ENCODE data around the gene GINS2.

The GINS2 gene

DNA sequence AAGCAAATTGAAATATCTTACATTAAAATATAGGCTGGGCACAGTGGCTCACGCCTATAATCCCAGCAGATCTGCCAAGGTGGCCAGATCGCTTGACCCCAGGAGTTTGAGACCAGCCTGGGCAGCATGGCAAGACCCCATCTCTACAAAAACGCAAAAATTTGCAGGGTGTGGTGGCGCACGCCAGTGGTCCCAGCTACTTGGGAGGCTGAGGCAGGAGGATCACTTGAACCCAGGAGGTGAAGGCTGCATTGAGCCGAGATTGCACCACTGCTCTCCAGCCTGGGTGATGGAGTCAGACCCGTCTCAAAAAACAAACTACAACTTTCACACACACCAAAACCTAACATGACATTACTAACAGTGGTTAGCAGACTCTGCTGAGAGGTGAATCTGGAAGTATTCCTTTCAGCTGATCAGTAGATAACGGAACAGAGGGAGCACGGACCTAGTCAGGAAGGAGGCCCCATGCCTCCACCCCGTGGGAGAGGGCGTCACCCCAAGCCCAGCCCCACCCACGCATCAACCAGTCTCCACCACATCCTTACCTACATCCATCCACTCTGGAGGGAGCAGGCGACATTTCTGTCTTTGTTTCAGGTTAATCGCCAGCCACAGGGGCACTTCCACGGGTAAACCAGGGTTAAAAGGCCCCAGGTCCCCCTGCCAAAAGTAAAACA, 1.7 kb downstream of the GINS2 start:
- no peak overlapping the region for H3K4me3 ChIP-seq (ENCODE audit: control insufficient read depth, low read depth, low read length)
- DNase-seq (ENCODE audit: low read depth), result no peak
- TF ChIP-seq CTCF (conservative IDR thresholded peaks at IDR 0.05; ENCODE audit: control insufficient read depth, insufficient read depth, low read depth, low read length), result no peak

DNA sequence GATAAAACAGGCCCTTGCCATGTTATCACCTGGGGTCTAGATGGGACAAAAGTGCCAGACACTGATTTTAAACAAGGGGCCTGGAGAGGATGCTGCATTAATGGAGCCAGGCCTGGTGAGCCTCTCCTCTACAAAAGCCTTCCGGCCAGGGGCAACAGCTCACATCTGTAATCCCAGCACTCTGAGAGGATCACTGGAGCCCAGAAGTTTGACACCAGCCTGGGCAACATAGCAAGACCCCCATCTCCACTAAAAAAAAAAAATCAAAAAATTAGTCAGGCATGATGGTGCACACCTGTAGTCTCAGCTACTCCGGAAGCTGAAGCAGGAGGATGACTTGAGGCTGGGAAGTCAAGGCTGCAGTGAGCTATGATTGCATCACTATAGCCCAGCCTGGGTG, 3.5 kb downstream of the GINS2 start:
- no peak for DNase-seq (ENCODE audit: low read depth)
- H3K4me3 ChIP-seq (ENCODE audit: control insufficient read depth, low read depth, low read length), result no peak overlapping the region
- no peak for TF ChIP-seq CTCF (conservative IDR thresholded peaks at IDR 0.05; ENCODE audit: control insufficient read depth, insufficient read depth, low read depth, low read length)

DNA sequence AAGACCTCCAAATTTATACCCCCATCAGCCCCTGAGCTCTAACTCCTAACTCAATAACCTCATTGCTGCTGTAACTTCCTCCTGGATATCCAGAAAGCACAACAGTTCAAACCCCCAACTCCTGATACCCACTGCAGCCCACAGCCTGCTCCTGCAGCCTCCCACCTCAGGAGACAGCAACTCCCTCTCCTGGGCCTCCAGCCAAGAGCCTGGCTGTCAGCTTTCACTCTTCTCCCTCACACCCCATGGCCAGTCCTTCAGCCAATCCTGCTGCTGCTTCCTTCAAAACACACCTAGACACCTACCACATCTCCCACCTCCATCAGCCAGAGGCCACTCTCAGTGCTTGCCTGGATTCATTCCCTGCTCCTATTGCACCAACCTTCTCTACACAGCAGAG, 5.4 kb downstream of the GINS2 start:
- TF ChIP-seq CTCF (conservative IDR thresholded peaks at IDR 0.05; ENCODE audit: control insufficient read depth, insufficient read depth, low read depth, low read length), result no peak
- DNase-seq (ENCODE audit: low read depth), result no peak
- no peak overlapping the region for H3K4me3 ChIP-seq (ENCODE audit: control insufficient read depth, low read depth, low read length)

DNA sequence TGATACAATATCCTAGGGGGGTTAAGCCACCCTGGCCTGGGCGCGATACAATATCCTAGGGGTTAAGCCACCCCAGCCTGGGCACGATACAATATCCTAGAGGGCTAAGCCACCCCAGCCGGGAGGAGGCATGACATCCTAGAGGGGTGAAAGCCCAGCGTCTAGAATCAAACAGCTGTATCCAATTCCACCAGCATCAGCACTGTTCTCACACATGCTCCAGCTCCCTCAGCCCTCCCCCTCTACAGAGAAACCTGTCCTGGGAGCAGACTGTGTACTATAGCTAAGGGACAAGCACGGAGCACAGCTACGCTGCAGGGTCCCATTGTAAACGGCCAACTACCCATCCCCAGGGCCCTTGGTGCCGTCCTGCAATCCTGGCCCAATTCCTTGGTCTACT, 6.2 kb downstream of the GINS2 start:
- no peak for DNase-seq (ENCODE audit: low read depth)
- no peak overlapping the region for H3K4me3 ChIP-seq (ENCODE audit: control insufficient read depth, low read depth, low read length)
- no peak for TF ChIP-seq CTCF (conservative IDR thresholded peaks at IDR 0.05; ENCODE audit: control insufficient read depth, insufficient read depth, low read depth, low read length)

GRCh38 chr16:85681255-85681654, 7.5 kb downstream of the GINS2 start:
- no peak for TF ChIP-seq CTCF (conservative IDR thresholded peaks at IDR 0.05; ENCODE audit: control insufficient read depth, insufficient read depth, low read depth, low read length)
- H3K4me3 ChIP-seq (ENCODE audit: control insufficient read depth, low read depth, low read length), result no peak overlapping the region
- DNase-seq (ENCODE audit: low read depth), result no peak

DNA sequence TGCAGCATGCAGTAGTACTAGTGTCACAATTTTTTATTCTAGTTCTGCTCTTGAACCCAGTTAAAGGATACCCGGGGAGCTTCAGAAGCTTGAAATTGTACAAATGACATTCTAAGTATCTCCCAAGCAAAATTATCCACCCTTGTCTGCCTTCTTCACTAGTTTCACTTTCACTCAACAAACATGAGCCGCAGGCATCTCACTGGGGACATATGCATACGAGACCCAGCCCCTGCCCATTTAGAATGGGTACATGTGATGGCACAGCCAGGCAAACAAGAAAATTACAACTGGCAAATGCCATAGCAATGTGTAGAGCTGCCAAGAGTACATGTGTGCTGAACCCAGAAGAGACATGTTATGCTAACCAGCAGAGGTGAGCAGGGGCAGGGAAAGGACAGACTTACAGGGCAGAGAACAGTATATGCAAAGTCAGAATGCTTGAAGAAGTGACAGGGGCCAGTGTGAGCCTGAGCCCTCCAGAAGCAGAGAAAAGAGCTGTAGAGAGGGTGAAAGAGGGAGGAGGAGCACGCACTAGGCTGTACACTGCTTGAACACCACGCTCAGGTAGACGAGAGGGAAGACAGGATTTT, 8.3 kb downstream of the GINS2 start:
- no peak for DNase-seq (ENCODE audit: low read depth)
- H3K4me3 ChIP-seq (ENCODE audit: control insufficient read depth, low read depth, low read length), result no peak overlapping the region
- TF ChIP-seq CTCF (conservative IDR thresholded peaks at IDR 0.05; ENCODE audit: control insufficient read depth, insufficient read depth, low read depth, low read length), result no peak
